ENCODE results near the gene SLC13A4. TPM values are rescaled to one million over a fixed set of nuclear protein-coding genes. Genes with fewer than 3 reads are reported as not detected.

The SLC13A4 gene
- total and polyA plus RNA-seq, 2 of the 13 experiments (the other 11 are each of a cell fraction or from before 2014, with no cell fraction given) = 0.04 TPM; not detected in 1

DNA sequence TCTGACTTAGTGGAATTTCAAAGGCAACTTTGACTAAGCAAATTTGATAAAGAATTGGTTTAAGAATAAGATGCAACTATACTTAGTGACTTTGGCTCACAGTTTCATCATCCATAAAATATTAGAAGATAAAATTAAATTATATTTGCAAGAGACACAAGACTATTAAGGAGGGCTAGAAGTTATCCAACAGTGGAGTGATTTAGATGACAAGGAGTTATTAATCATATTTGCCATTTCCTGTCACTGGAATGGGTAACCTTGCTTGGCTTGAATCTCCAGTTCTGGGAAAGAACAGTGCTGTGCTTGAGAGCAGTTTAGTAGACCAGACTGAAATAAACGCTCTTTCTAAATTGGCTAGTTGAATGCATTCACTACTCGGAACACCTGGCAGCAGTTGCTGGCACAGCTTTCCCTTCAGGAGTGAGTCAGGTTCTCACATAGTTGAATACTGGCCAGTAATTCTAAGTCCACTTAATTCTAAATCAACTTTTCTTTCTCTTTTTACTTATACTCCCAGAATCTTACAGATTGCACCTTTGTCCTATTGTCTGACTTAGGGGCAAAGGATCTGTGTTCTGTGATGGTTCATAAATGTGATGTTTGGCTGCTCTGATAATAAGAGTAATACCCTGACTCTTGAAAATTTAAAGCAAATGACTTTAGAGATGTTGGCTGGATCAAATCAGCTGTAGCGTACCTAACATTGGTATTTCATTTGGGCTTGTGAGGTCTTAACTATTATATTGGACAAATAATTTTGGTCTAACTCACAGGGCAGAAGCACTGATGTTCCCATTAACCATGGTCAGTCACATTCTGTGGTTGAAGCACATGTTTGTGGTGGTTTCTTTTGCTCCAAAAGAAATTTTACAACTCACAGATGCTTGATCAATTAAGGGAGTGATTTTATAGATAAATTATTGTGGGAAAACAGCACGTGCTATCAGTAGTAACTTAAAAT lies 49.1 kb downstream of the SLC13A4 start:
- FAIRE-seq (no peak), DNase-seq (ENCODE audit: low spot score) (no peak), ATAC-seq (no peak)
- Histone ChIP-seq H3K9ac (ENCODE audit: insufficient read depth, low read depth, low read length) (no peak overlapping the region), H3K4me1 (ENCODE audit: insufficient read depth, low read length) (no peaks in the 10 kb centered on the region), H4K20me1 (ENCODE audit: insufficient read depth, low read length) (no peaks in the 10 kb centered on the region; the same call in 1 of the 2 replicates), H3K36me3 (replicated peaks in 1 of 2; ENCODE audit: control insufficient read depth in 1 of 2, insufficient read depth in 2 of 2, low read length in 2 of 2) (peaks cover 0 to 30% of the 10 kb centered on the region in 2 experiments; a peak in 3 of 5 replicates), H3K27me3 (ENCODE audit: control insufficient read depth in 1 of 2, insufficient read depth in 2 of 2, low read length in 2 of 2) (no peaks in the 10 kb centered on the region), H3K27ac (ENCODE audit: extremely low read length, insufficient read depth, low read length) (no peak overlapping the region), H2AFZ (ENCODE audit: low read length) (no peak overlapping the region), H3K9me3 (ENCODE audit: low read length) (no peaks in the 10 kb centered on the region), H3K4me2 (ENCODE audit: low read depth, low read length) (no peak overlapping the region), H3K79me2 (ENCODE audit: insufficient read depth, low read length) (no peaks in the 10 kb centered on the region), H3K4me3 (replicated peaks in 1 of 3; ENCODE audit: insufficient read depth in 1 of 3, low read depth in 2 of 3, low read length in 3 of 3) (no peak overlapping the region)
- intact Hi-C loops (cut with micrococcal nuclease; ENCODE audit: unreplicated experiment) = no loop called here
- POLR2A ChIA-PET = no interaction called here
- CTCF ChIA-PET (ENCODE audit: low intra/inter-chr PET ratio, low total read pairs) = no interaction called here
- BruUV-seq (replicated peaks) = no TSS peak
- WGBS (ENCODE audit: low lambda C conversion rate) = 95% methylated on average over 4 of the region's 4 CpGs
- in situ Hi-C loops (cut with HindIII; ENCODE audit: extremely low pct_ligation_motif_present, low pct_unique_long_range_greater_than_20kb) = loop anchor here (10.0 kb wide), 1 partner anchor 326 kb away; no protein-coding TSS in a partner anchor
- TF ChIP-seq ZNF430 (CRISPR knock-in tag; IDR thresholded peaks at IDR 0.05) = no peak
- TF ChIP-seq BHLHE40 (IDR thresholded peaks at IDR 0.05; ENCODE audit: low read length) = no peak
- TF ChIP-seq, protein P1, sequence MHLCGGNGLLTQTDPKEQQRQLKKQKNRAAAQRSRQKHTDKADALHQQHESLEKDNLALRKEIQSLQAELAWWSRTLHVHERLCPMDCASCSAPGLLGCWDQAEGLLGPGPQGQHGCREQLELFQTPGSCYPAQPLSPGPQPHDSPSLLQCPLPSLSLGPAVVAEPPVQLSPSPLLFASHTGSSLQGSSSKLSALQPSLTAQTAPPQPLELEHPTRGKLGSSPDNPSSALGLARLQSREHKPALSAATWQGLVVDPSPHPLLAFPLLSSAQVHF (CRISPR knock-in tag; IDR thresholded peaks at IDR 0.05) = no peak
- no peak for TF ChIP-seq PRMT3 (CRISPR knock-in tag; IDR thresholded peaks at IDR 0.05; ENCODE audit: borderline replicate concordance, low read depth)
- no peak for TF ChIP-seq PHF21A (CRISPR knock-in tag; IDR thresholded peaks at IDR 0.05)
- TF ChIP-seq, protein P2, sequence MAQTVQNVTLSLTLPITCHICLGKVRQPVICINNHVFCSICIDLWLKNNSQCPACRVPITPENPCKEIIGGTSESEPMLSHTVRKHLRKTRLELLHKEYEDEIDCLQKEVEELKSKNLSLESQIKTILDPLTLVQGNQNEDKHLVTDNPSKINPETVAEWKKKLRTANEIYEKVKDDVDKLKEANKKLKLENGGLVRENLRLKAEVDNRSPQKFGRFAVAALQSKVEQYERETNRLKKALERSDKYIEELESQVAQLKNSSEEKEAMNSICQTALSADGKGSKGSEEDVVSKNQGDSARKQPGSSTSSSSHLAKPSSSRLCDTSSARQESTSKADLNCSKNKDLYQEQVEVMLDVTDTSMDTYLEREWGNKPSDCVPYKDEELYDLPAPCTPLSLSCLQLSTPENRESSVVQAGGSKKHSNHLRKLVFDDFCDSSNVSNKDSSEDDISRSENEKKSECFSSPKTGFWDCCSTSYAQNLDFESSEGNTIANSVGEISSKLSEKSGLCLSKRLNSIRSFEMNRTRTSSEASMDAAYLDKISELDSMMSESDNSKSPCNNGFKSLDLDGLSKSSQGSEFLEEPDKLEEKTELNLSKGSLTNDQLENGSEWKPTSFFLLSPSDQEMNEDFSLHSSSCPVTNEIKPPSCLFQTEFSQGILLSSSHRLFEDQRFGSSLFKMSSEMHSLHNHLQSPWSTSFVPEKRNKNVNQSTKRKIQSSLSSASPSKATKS (CRISPR knock-in tag; IDR thresholded peaks at IDR 0.05) = no peak
- TF ChIP-seq ZNF343 (CRISPR knock-in tag; IDR thresholded peaks at IDR 0.05) = no peak
- no peak for TF ChIP-seq GTF2F1 (IDR thresholded peaks at IDR 0.05; ENCODE audit: low read length)

Measured in HepG2 (cell line).